Hepatocyte (in vitro differentiated cells): ENCODE data around the gene TM9SF4. TPM values are rescaled to one million over a fixed set of nuclear protein-coding genes. Genes with fewer than 3 reads are reported as not detected.

Experiments
- DNase-seq: peaks from one replicate; pipeline ENCODE4 v3.0.0-alpha.2; 2016; ENCODE audit warnings: low spot score
- H2AFZ ChIP-seq: fragments of 200-600 bp; sonication (generic); 2 replicates; pipeline ENCODE4 v1.6.0; 2016; ENCODE audit warnings: antibody characterized with exemption, mild to moderate bottlenecking
- H3K27ac ChIP-seq: fragments of 200-600 bp; sonication (generic); 2 replicates; pipeline ENCODE4 v1.5.1; 2016; ENCODE audit warnings: mild to moderate bottlenecking
- H3K27me3 ChIP-seq: fragments of 200-600 bp; sonication (generic); 2 replicates; pipeline ENCODE4 v1.6.1; 2016
- H3K36me3 ChIP-seq: fragments of 200-600 bp; sonication (generic); replicated peaks from 2 replicates; pipeline ENCODE4 v1.5.1; 2016; ENCODE audit warnings: low read depth; ENCODE audit not compliant: insufficient read depth
- H3K4me1 ChIP-seq: fragments of 200-600 bp; sonication (generic); 2 replicates; pipeline ENCODE4 v1.5.1; 2016; ENCODE audit warnings: mild to moderate bottlenecking, moderate library complexity; ENCODE audit not compliant: insufficient read depth
- H3K4me2 ChIP-seq: fragments of 200-600 bp; sonication (generic); 2 replicates; pipeline ENCODE4 v1.6.0; 2016
- H3K4me3 ChIP-seq: fragments of 200-600 bp; sonication (generic); 2 replicates; pipeline ENCODE4 v1.5.1; 2016; ENCODE audit warnings: mild to moderate bottlenecking
- H3K79me2 ChIP-seq: fragments of 200-600 bp; sonication (generic); 2 replicates; pipeline ENCODE4 v1.6.0; 2017; ENCODE audit warnings: mild to moderate bottlenecking
- H3K9me2 ChIP-seq: fragments of 200-600 bp; sonication (generic); replicated peaks from 2 replicates; pipeline ENCODE4 v1.6.0; 2017; ENCODE audit warnings: mild to moderate bottlenecking; ENCODE audit not compliant: insufficient read depth
- H3K9me3 ChIP-seq: fragments of 200-600 bp; sonication (generic); 2 replicates; pipeline ENCODE4 v1.5.1; 2016; ENCODE audit warnings: low read depth, mild to moderate bottlenecking
- H4K20me1 ChIP-seq: fragments of 200-600 bp; sonication (generic); 2 replicates; pipeline ENCODE4 v1.6.0; 2016; ENCODE audit warnings: mild to moderate bottlenecking; ENCODE audit not compliant: insufficient read depth, poor library complexity, severe bottlenecking
- CTCF ChIP-seq: fragments of 200-600 bp; sonication (generic); IDR thresholded peaks from 2 replicates; pipeline ENCODE4 v1.5.1; 2016; ENCODE audit warnings: antibody characterized with exemption, mild to moderate bottlenecking; ENCODE audit not compliant: poor library complexity
- EZH2 ChIP-seq: fragments of 200-600 bp; sonication (generic); IDR thresholded peaks from 2 replicates; pipeline ENCODE4 v1.6.1; 2016; ENCODE audit warnings: antibody characterized with exemption, mild to moderate bottlenecking, borderline replicate concordance
- EZH2phosphoT487 ChIP-seq: fragments of 200-600 bp; sonication (generic); IDR thresholded peaks from one replicate; pipeline ENCODE4 v1.6.1; 2018; ENCODE audit warnings: antibody characterized with exemption, mild to moderate bottlenecking, low read depth, moderate library complexity; ENCODE audit not compliant: unreplicated experiment, severe bottlenecking
- WGBS: methylation state at CpG from one replicate; pipeline ENCODE4 v1.1.6; 2016; ENCODE audit warnings: low lambda C conversion rate; ENCODE audit errors: missing lambda C conversion rate; 5-methylcytosine and 5-hydroxymethylcytosine counted together
- polyA plus RNA-seq: library from polyadenylated mRNA; unstranded; fragments of >200 nt; fragmentation: Nextera tagmentation; extraction: Ambion mirVana; gene quantifications from 2 replicates; pipeline ENCODE4 v1.2.1, GENCODE V29; 2016
- total RNA-seq: library from RNA; depleted of rRNA; stranded (reverse); fragments of >200 nt; gene quantifications from 2 replicates; pipeline ENCODE4 v1.2.3, GENCODE V29; 2014

The TM9SF4 gene
- total and polyA plus RNA-seq, 2 experiments from 2014 or later: 65.3 to 86.4 TPM

GRCh38 chr20:32201296-32201976 lies 91.9 kb downstream of the TM9SF4 start:
- peaks cover 98% of the 10 kb centered on the region for H3K79me2 ChIP-seq
- DNase-seq: no peak
- peaks cover 56% of the 10 kb centered on the region for H4K20me1 ChIP-seq
- H3K4me3 ChIP-seq: no peak overlapping the region
- H3K4me1 ChIP-seq: peaks cover 61% of the 10 kb centered on the region
- no peaks in the 10 kb centered on the region for H3K9me3 ChIP-seq
- WGBS: 92% methylated on average over 4 of the region's 4 CpGs
- no peak overlapping the region for H3K4me2 ChIP-seq
- peak overlapping the region; percentile 99 for H3K27ac ChIP-seq
- no peaks in the 10 kb centered on the region for H3K36me3 ChIP-seq
- no peak overlapping the region for H2AFZ ChIP-seq
- H3K9me2 ChIP-seq: no peaks in the 10 kb centered on the region
- TF ChIP-seq CTCF: no peak
- no peak for TF ChIP-seq EZH2phosphoT487
- no peak for TF ChIP-seq EZH2
- no peaks in the 10 kb centered on the region for H3K27me3 ChIP-seq

- no peaks in the 10 kb centered on the region for H3K9me2 ChIP-seq
- H3K9me3 ChIP-seq: no peaks in the 10 kb centered on the region
- H4K20me1 ChIP-seq: peaks cover 54% of the 10 kb centered on the region
- H2AFZ ChIP-seq: no peak overlapping the region
- 94% methylated on average over 8 of the region's 8 CpGs for WGBS
- H3K27me3 ChIP-seq: no peaks in the 10 kb centered on the region
- peak overlapping the region; percentile 90 for H3K4me2 ChIP-seq
- H3K79me2 ChIP-seq: peaks cover 100% of the 10 kb centered on the region
- H3K27ac ChIP-seq: peak overlapping the region; percentile 99
- peaks cover 64% of the 10 kb centered on the region for H3K4me1 ChIP-seq
- H3K4me3 ChIP-seq: no peak overlapping the region
- no peak for DNase-seq
- no peaks in the 10 kb centered on the region for H3K36me3 ChIP-seq
- no peak for TF ChIP-seq EZH2phosphoT487
These were observed 92.5 kb downstream of the TM9SF4 start for GRCh38 chr20:32201977-32202363.

- no peak overlapping the region for H2AFZ ChIP-seq
- no peak overlapping the region for H3K4me3 ChIP-seq
- peaks cover 97% of the 10 kb centered on the region for H3K79me2 ChIP-seq
- no peaks in the 10 kb centered on the region for H3K36me3 ChIP-seq
- DNase-seq: peak; percentile 77
- H4K20me1 ChIP-seq: peaks cover 42% of the 10 kb centered on the region
- H3K4me2 ChIP-seq: peak overlapping the region; percentile 90
- H3K4me1 ChIP-seq: peaks cover 69% of the 10 kb centered on the region
- WGBS: 70% methylated on average over 11 of the region's 11 CpGs
- peak overlapping the region; percentile 99 for H3K27ac ChIP-seq
- H3K9me2 ChIP-seq: no peaks in the 10 kb centered on the region
- H3K27me3 ChIP-seq: no peaks in the 10 kb centered on the region
- no peaks in the 10 kb centered on the region for H3K9me3 ChIP-seq
- TF ChIP-seq CTCF (no peak), EZH2phosphoT487 (no peak), EZH2 (no peak)
These were observed 94.1 kb downstream of the TM9SF4 start for GRCh38 chr20:32203356-32204204.
